Right renal pelvis (tissue), 4 donors: Measurements from ENCODE around the gene PDIK1L. TPM values are rescaled to one million over a fixed set of nuclear protein-coding genes. Genes with fewer than 3 reads are reported as not detected.

Source experiments
- DNase-seq, 4 donors: peaks; one replicate each; pipeline ENCODE4 v3.0.0-alpha.2; 2013; ENCODE audit warnings: low read depth in 4 of 4, low spot score in 3 of 4, missing footprints in 1 of 4
- polyA plus RNA-seq, 4 donors: library from polyadenylated mRNA; unstranded; fragments of 120-200 nt; gene quantifications; one replicate each; pipeline ENCODE4 v1.2.1, GENCODE V29; 2013; ENCODE audit not compliant: insufficient read length in 4 of 4

The PDIK1L gene
- polyA plus RNA-seq, 4 donors = 17.9 to 23.1 (median 22.2) TPM

GRCh38 chr1:26145960-26146294, 34.3 kb downstream of the PDIK1L start:
- DNase-seq = no peak

DNA sequence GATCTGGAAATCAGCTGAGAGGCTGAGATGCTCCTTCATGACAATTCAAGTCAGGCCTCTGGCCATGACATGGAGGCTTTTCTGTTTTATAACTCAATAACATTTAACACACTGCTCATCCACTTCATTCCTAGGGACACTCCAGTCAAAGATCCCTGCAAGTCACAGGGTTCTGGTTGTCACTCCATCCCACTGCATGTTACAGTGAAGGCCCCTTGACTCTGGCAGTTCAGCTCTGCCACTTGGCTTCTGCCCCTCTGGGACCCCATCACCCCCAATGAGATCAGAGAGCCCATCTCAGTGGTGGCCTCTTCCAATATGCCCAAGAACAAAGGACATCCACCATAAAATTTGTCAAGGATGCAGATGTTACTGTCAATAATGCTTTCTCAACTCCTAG, 37.3 kb downstream of the PDIK1L start:
- DNase-seq = no peak

DNA sequence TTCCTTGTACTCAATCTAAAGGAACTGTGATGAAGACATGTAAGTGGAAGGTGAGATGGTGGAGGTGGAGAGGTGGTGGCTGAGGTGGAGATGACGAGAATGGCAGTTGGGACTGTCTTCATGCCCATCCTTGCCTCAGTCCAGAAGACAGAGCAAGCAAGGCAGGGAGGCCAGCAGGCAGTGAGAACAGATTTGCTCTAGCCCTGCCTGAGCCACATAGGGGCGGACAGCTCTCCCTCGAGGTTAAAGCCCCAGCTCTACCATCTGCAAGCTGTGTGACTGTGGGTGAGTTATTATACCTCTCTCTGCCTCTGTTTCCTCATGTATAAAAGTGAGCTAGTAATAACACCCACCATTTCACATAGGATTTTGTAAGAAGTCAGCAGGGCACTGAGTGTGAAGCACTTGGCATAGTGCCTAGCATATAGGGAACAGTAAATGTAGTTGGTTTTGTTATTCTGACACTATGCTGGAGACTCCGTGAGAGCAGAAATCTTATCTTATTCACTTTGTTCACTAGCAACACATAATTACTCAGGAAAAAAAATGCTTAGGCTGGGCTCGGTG, 42.4 kb downstream of the PDIK1L start:
- no peak for DNase-seq

DNA sequence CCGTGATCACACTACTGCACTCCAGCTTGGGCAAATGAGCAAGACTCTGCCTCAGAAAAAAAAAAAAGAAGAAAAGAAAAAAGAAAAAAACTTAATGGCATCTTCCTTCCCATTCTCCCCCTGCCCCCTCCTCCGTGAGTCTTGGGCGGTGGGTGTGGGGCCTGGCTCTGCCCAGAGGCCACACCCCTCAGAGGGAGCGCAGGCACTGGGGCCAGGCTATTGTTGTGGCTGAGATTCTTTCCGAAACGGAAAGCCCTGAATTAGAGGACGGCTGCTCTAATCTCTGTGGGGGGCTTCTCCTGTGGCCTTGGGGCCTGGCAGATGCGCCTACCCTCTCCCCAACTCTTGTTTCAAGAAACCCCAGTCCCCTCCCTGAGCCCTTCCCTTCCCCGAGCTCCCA, 43.1 kb downstream of the PDIK1L start:
- no peak for DNase-seq

- no peak for DNase-seq
Measured at GRCh38 chr1:26155370-26156284, 44.0 kb downstream of the PDIK1L start.

- DNase-seq = no peak
Measured at GRCh38 chr1:26156285-26157038, 44.8 kb downstream of the PDIK1L start.

DNA sequence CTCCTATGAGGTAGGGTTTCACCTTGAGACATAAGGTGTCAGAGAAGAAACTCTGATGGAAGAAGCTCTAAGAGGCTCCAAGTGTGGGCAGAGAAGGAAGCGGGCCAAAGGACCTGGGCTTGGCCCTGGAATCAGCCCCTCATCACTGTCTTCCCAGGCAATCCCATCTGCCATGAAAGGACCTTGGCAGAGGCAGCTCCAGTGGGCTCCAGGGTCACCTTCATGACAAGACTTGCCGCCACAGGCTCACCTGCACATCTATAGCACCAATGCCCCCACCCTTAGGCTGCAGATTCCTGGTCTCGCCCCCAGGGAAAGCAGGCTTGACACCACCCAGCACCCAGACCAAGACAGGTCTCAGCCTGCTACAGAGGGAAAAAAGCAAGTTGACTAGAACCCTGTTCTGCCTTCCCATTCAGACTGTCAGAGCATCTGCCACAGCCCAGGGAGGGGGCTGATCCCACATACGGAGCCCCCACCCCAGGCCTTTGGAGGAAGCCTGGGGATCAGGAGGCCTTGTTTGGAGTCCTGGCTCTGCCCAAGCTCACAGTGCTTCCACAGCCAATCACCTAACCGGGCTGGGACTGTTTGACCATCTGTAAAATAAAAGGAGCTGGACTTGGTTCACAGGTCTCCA, 46.8 kb downstream of the PDIK1L start:
- DNase-seq = no peak

- no peak for DNase-seq
Measured at GRCh38 chr1:26158908-26159742, 47.5 kb downstream of the PDIK1L start, which contains the start of gene FAM110D. Gene FAM110D, plus strand, starts transcription at chr1:26159079. Its CDS starts 2,213 bp downstream, at chr1:26161292.

DNA sequence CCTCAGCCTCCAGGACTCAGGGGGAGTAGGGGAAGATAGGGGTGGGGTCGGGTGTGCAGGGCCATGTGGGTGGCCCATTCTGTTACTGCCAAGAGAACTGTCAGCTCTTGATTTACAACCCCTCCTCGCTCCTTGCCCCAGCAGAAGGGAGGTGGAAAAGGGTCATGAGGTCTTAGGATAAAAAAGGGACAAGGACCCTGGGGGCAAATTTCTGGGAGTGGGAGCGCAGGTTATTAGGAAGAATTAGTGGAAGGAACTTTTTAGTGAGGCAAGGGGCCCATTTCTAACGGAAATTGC, 48.1 kb downstream of the PDIK1L start:
- no peak for DNase-seq

GRCh38 chr1:26160527-26161414, 49.1 kb downstream of the PDIK1L start:
- no peak for DNase-seq

- DNase-seq = no peak
Measured at GRCh38 chr1:26161415-26162219, 50.0 kb downstream of the PDIK1L start.

GRCh38 chr1:26162220-26162709, 50.6 kb downstream of the PDIK1L start:
- no peak for DNase-seq

GRCh38 chr1:26163684-26164035, 52.0 kb downstream of the PDIK1L start:
- no peak for DNase-seq

DNA sequence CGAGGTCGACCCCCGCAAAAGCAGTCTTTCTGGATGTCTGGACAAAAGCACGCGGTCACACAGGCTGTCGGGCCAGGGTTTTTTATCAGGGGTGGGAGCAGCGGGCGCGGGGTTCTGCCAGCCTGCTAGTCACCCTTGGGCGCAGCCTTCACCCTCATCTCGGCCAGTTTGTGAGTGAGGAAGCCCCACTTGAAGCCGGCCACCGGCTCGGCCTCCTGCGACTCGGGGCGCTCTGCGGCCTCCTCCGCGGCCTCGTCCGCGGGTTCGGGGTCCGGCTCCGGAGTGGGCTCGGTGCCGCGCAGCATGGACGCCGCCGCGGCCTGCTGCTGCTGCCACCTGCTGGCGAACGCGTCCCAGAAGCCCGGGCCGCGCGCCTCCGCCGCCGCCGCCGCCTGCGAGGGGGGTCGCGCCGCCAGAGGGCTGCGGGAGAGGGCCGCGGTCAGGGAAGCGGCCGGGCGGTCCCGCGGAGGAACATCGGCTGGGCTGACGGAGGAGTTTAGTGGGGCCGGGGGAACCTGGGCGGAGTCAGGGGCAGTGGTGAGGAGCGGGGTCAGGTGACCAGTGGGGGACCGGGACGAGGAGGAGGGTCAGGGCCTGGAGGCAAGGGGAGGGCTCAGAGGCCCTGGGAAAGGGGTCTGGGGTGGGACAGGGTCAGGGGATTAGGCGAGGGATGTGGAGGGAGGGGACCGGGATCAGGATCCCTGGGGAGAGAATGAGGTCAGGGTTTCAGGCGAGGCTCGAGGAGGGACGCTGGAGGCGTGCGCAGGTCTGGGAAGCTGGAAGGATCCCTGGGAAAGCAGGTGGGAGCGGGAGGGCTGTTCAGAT, 52.6 kb downstream of the PDIK1L start:
- no peak for DNase-seq

DNA sequence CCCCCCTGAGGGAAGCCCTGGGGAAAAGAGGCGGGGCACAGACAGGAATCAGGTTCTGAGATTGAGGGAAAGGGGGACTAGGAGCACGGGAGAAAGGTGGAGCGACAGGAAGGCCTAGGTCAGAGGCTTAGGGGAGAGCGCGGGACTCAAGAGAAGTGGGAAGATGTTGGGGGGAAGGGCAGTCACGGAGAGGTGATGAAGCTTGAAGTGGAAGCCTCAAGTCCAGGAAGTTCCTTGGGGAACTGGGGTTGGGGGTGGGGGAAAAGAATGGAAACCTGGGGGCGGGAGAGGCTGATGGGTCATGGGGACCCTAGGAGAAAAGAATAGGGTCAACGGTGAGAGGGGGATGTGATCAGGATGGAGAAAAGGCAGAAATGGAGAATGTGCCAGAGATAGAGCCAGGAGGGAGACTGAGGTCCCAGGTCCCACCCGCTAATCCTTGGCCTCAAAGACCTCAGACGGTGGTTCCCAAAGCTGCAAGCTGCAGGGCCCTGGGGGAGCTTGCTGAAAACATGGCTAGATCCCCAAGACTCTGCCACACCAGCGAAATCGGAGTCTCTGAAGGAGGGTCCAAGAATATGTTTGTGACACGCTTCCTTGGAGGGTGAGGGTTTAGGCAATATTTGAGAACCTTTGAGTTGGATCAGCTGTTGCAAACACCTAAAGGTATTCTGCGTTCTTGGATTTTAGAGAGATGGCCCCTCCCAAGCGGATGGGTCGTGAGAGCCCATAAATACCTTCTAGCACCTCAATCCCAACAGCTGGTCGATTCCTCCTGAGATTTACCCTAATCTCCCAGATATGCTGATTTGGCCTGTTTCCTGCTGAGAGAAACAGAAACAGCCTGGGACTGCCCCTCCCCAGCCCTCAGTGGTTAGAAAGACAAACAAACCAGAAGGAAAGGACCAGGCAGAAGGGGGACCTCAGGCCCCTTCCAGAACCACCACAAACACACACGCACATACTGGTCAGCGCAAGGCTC, 53.5 kb downstream of the PDIK1L start:
- no peak for DNase-seq

GRCh38 chr1:26166719-26167281, 55.2 kb downstream of the PDIK1L start:
- DNase-seq = no peak
